Parathyroid adenoma (tissue), 2 donors: ENCODE measurements around the gene ELMO2.

Source experiments
- H2AFZ ChIP-seq: fragments of 300-600 bp; sonication (generic); one replicate; pipeline ENCODE4 v1.7.0; 2017; ENCODE audit warnings: antibody characterized with exemption, mild to moderate bottlenecking
- H3K27ac ChIP-seq: fragments of 300-600 bp; sonication (generic); one replicate; pipeline ENCODE4 v1.7.0; 2017
- H3K27me3 ChIP-seq: fragments of 300-600 bp; sonication (generic); one replicate; pipeline ENCODE4 v1.7.0; 2017; ENCODE audit warnings: low read length; ENCODE audit not compliant: control insufficient read depth, insufficient read depth
- H3K36me3 ChIP-seq: fragments of 300-600 bp; sonication (generic); one replicate; pipeline ENCODE4 v1.7.0; 2017; ENCODE audit warnings: low read length; ENCODE audit not compliant: control insufficient read depth, insufficient read depth
- H3K4me1 ChIP-seq: fragments of 300-600 bp; sonication (generic); one replicate; pipeline ENCODE4 v1.7.0; 2017; ENCODE audit warnings: control low read depth
- H3K4me2 ChIP-seq: fragments of 300-600 bp; sonication (generic); one replicate; pipeline ENCODE4 v1.7.0; 2017; ENCODE audit warnings: low read length
- H3K4me3 ChIP-seq: fragments of 300-600 bp; sonication (generic); one replicate; pipeline ENCODE4 v1.7.0; 2017; ENCODE audit warnings: low read depth, low read length
- H3K79me2 ChIP-seq: fragments of 300-600 bp; sonication (generic); one replicate; pipeline ENCODE4 v1.7.0; 2017; ENCODE audit warnings: control low read depth
- H3K9ac ChIP-seq: fragments of 300-600 bp; sonication (generic); one replicate; pipeline ENCODE4 v1.7.0; 2017; ENCODE audit warnings: mild to moderate bottlenecking
- H3K9me3 ChIP-seq: fragments of 300-600 bp; sonication (generic); one replicate; pipeline ENCODE4 v1.7.0; 2017; ENCODE audit warnings: low read length; ENCODE audit not compliant: control insufficient read depth
- TF ChIP-seq, protein P1 (sequence below): fragments of 300-600 bp; sonication (generic); IDR thresholded peaks from one replicate; pipeline ENCODE4 v1.7.0; 2017; ENCODE audit warnings: antibody characterized with exemption, mild to moderate bottlenecking
- donor health status: primary hyperparathyroidism.

Gene ELMO2

DNA sequence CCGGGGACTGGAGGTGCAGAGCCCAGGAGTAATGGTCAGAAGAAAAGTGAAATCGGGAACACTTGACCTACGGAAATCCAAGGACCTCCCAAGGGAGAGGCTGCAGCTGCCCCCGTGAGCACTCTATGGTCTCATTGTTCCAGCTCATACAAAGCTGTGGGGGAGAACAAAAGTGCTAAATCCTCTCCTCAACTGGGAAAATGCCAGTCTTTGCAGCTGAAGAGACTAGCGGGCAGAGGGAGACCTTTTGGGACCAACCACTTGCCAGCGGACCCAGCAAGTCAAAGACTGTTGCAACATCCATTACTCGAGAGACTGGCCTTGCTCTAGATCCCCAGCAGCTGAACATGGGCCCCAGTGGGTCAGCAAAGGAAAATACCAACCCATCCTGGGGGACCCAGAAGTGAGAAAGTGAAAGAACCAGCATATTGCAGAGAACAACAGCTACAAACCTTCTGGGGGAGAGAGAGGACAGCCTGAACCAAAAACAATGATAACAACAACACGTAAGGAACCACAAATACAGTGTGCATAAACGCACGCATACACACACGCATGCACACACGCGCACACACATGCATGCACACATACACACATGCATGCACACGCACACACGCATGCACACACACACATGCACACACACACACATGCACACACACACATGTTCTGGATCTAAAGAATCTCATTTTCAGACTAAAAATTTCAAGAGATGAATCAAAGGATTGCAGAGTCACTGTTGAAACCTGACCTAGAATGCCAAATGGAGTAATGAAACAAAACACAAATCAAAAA is 24.7 kb upstream of the ELMO2 start:
- no peak overlapping the region for H3K4me2 ChIP-seq
- no peaks in the 10 kb centered on the region for H3K4me1 ChIP-seq
- H3K36me3 ChIP-seq, result no peaks in the 10 kb centered on the region
- H3K9me3 ChIP-seq, result no peaks in the 10 kb centered on the region
- H3K79me2 ChIP-seq, result no peaks in the 10 kb centered on the region
- H2AFZ ChIP-seq, result no peak overlapping the region
- no peak overlapping the region for H3K4me3 ChIP-seq
- H3K27me3 ChIP-seq, result no peaks in the 10 kb centered on the region
- TF ChIP-seq, protein P1, sequence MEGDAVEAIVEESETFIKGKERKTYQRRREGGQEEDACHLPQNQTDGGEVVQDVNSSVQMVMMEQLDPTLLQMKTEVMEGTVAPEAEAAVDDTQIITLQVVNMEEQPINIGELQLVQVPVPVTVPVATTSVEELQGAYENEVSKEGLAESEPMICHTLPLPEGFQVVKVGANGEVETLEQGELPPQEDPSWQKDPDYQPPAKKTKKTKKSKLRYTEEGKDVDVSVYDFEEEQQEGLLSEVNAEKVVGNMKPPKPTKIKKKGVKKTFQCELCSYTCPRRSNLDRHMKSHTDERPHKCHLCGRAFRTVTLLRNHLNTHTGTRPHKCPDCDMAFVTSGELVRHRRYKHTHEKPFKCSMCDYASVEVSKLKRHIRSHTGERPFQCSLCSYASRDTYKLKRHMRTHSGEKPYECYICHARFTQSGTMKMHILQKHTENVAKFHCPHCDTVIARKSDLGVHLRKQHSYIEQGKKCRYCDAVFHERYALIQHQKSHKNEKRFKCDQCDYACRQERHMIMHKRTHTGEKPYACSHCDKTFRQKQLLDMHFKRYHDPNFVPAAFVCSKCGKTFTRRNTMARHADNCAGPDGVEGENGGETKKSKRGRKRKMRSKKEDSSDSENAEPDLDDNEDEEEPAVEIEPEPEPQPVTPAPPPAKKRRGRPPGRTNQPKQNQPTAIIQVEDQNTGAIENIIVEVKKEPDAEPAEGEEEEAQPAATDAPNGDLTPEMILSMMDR, result no peak
- no peak overlapping the region for H3K27ac ChIP-seq
- H3K9ac ChIP-seq, result no peak overlapping the region

DNA sequence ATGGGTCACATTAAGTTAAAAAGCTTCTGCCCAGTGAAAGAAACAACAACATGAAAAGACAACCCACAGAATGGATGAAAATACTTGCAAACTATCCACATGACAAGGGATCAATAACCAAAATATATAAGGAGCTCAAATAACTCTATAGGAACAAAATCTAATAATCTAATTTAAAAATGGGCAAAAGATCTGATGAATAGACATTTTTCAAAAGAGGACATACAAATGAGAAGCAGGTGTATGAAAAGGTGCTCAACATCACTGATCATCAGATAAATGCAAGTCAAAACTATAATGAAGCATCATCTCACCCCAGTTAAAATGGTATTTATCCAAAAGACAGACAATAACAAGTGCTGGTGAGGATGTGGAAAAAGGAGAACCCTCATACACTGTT is 21.0 kb upstream of the ELMO2 start:
- H3K4me1 ChIP-seq, result no peaks in the 10 kb centered on the region
- no peak overlapping the region for H3K9ac ChIP-seq
- no peaks in the 10 kb centered on the region for H3K79me2 ChIP-seq
- no peaks in the 10 kb centered on the region for H3K36me3 ChIP-seq
- no peak overlapping the region for H2AFZ ChIP-seq
- H3K9me3 ChIP-seq, result no peaks in the 10 kb centered on the region
- H3K4me2 ChIP-seq, result no peak overlapping the region
- TF ChIP-seq, protein P1, result no peak
- no peaks in the 10 kb centered on the region for H3K27me3 ChIP-seq
- no peak overlapping the region for H3K27ac ChIP-seq
- no peak overlapping the region for H3K4me3 ChIP-seq

DNA sequence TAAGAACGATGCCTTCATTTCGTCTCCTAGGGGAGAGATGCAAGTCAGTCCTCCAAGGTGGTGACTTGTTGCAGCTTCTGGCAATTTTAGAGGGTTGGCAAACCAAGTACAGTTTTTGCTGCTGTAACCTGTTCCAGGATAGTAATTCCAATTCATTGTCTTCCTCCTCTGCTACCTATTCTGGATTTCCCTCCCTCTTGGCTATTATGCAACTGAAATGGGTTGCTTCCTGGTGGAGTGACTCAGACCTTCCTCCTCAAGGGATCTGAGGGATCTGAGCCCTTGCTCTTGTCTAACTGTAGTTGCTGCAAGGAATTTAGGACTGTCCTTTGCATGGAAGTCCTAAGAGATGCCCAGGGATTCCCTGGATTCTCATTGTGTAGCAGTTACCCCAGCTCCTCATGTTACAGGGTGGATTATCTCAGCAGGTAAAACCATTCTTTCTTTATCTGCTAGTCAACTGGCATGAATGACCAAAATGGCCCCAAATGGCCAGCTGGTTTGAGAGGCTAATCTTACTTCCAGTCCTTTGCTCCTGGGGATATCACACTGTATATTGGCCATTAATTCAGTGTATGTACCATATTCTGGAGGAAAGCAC is 17.6 kb upstream of the ELMO2 start:
- Histone ChIP-seq H3K4me3 (no peak overlapping the region), H3K4me1 (no peaks in the 10 kb centered on the region), H3K27me3 (no peaks in the 10 kb centered on the region), H3K9ac (no peak overlapping the region), H3K4me2 (no peak overlapping the region), H3K9me3 (no peaks in the 10 kb centered on the region), H3K36me3 (no peaks in the 10 kb centered on the region), H2AFZ (no peak overlapping the region), H3K27ac (no peak overlapping the region), H3K79me2 (no peaks in the 10 kb centered on the region)
- TF ChIP-seq, protein P1, result no peak

DNA sequence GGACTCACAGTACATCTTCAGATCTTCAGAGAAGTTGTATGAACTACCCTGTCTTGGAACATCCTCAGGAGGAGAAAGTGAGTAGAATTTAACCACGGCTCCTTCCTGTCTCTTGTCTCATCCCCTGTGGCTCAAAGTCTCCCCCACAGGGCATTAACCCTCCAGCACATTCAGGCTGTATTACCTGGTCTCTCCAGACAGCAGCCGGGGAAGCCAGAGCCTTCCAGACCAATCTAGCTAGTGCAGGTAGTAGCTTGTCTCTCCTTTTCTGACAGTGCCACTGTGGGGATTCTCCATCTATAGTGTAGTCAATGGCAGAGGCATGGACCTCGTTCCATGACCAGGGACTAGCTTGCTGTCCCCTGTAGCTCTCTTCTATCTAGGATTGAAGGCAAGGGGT is 16.9 kb upstream of the ELMO2 start:
- TF ChIP-seq, protein P1, result no peak
- Histone ChIP-seq H3K4me2 (no peak overlapping the region), H3K9ac (no peak overlapping the region), H3K27me3 (no peaks in the 10 kb centered on the region), H3K4me3 (no peak overlapping the region), H3K4me1 (no peaks in the 10 kb centered on the region), H3K79me2 (no peaks in the 10 kb centered on the region), H2AFZ (no peak overlapping the region), H3K36me3 (no peaks in the 10 kb centered on the region), H3K27ac (no peak overlapping the region), H3K9me3 (no peaks in the 10 kb centered on the region)
